RWPE2 (cell line): ENCODE measurements around the gene PEPD.

Source experiments
- ATAC-seq: fragments of 200-7000 bp; cut with Tn5 transposase; 3 replicates; pipeline ENCODE4 v1.9.1; 2021; ENCODE audit warnings: low read depth
- DNase-seq: peaks from one replicate; pipeline ENCODE4 v3.0.0-alpha.2; 2020; ENCODE audit warnings: low spot score
- H3K27ac ChIP-seq: fragments of 450-650 bp; 2 replicates; pipeline ENCODE4 v1.5.1; 2017; ENCODE audit warnings: mild to moderate bottlenecking; ENCODE audit not compliant: poor library complexity, severe bottlenecking
- H3K27me3 ChIP-seq: fragments of 250-450 bp; sonication (Bioruptor Pico); 2 replicates; pipeline ENCODE4 v1.5.1; 2021; ENCODE audit warnings: mild to moderate bottlenecking, moderate library complexity; ENCODE audit not compliant: insufficient read depth, poor library complexity, severe bottlenecking
- H3K36me3 ChIP-seq: fragments of 250-450 bp; sonication (Bioruptor Pico); 2 replicates; pipeline ENCODE4 v1.5.1; 2020; ENCODE audit warnings: low read depth, mild to moderate bottlenecking, moderate library complexity
- H3K4me1 ChIP-seq: fragments of 250-450 bp; sonication (Bioruptor Pico); 2 replicates; pipeline ENCODE4 v1.5.1; 2021; ENCODE audit warnings: mild to moderate bottlenecking, moderate library complexity; ENCODE audit not compliant: insufficient read depth, poor library complexity, severe bottlenecking
- H3K4me3 ChIP-seq: fragments of 250-450 bp; sonication (Bioruptor Pico); 2 replicates; pipeline ENCODE4 v1.5.1; 2021; ENCODE audit warnings: mild to moderate bottlenecking, moderate library complexity; ENCODE audit not compliant: severe bottlenecking
- H3K9me3 ChIP-seq: fragments of 250-450 bp; sonication (Bioruptor Pico); 2 replicates; pipeline ENCODE4 v1.5.1; 2021; ENCODE audit warnings: mild to moderate bottlenecking, moderate library complexity; ENCODE audit not compliant: severe bottlenecking
- TF ChIP-seq, protein P1 (sequence below): fragments of 450-650 bp; IDR thresholded peaks from one replicate; pipeline ENCODE4 v1.5.1; 2017; ENCODE audit warnings: mild to moderate bottlenecking, moderate library complexity; ENCODE audit not compliant: poor library complexity, severe bottlenecking

Gene PEPD

GRCh38 chr19:33409906-33410685 is 111.5 kb downstream of the PEPD start:
- DNase-seq = no peak
- H3K4me1 ChIP-seq = no peaks in the 10 kb centered on the region
- no peaks in the 10 kb centered on the region for H3K9me3 ChIP-seq
- no peak for ATAC-seq
- H3K27ac ChIP-seq = no peak overlapping the region
- TF ChIP-seq, protein P1, sequence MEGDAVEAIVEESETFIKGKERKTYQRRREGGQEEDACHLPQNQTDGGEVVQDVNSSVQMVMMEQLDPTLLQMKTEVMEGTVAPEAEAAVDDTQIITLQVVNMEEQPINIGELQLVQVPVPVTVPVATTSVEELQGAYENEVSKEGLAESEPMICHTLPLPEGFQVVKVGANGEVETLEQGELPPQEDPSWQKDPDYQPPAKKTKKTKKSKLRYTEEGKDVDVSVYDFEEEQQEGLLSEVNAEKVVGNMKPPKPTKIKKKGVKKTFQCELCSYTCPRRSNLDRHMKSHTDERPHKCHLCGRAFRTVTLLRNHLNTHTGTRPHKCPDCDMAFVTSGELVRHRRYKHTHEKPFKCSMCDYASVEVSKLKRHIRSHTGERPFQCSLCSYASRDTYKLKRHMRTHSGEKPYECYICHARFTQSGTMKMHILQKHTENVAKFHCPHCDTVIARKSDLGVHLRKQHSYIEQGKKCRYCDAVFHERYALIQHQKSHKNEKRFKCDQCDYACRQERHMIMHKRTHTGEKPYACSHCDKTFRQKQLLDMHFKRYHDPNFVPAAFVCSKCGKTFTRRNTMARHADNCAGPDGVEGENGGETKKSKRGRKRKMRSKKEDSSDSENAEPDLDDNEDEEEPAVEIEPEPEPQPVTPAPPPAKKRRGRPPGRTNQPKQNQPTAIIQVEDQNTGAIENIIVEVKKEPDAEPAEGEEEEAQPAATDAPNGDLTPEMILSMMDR = no peak
- no peaks in the 10 kb centered on the region for H3K27me3 ChIP-seq
- H3K4me3 ChIP-seq = no peak overlapping the region
- no peaks in the 10 kb centered on the region for H3K36me3 ChIP-seq

GRCh38 chr19:33408538-33409434 is 112.8 kb downstream of the PEPD start:
- H3K4me3 ChIP-seq = no peak overlapping the region
- no peaks in the 10 kb centered on the region for H3K4me1 ChIP-seq
- no peak overlapping the region for H3K27ac ChIP-seq
- H3K9me3 ChIP-seq = no peaks in the 10 kb centered on the region
- no peak for ATAC-seq
- no peak for DNase-seq
- H3K27me3 ChIP-seq = no peaks in the 10 kb centered on the region
- H3K36me3 ChIP-seq = no peaks in the 10 kb centered on the region
- TF ChIP-seq, protein P1 = no peak

DNA sequence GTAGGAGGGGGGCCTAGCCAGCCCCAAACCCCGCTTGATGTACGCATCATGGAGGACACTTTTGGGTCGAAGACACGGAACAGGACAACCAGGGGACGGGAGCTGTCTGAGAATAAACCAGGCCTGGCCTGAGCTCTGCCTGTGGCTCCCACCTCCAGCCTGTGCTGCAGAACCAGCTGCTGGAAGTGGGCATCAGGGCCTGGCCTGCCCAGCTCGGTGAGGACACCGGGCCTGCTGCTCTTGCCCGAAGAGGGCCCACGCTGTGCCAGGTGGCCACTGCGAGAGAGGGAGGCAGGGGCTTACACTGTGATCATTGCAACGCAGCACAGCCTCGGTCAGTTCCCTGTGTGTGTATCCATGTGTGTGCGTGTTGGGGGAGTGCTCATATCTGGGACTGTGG is 113.5 kb downstream of the PEPD start:
- no peak for DNase-seq
- no peak overlapping the region for H3K4me3 ChIP-seq
- TF ChIP-seq, protein P1 = no peak
- H3K4me1 ChIP-seq = no peaks in the 10 kb centered on the region
- no peaks in the 10 kb centered on the region for H3K27me3 ChIP-seq
- H3K27ac ChIP-seq = no peak overlapping the region
- no peaks in the 10 kb centered on the region for H3K9me3 ChIP-seq
- H3K36me3 ChIP-seq = no peaks in the 10 kb centered on the region
- ATAC-seq = no peak

- Histone ChIP-seq H3K27ac (no peak overlapping the region), H3K9me3 (no peaks in the 10 kb centered on the region), H3K27me3 (no peaks in the 10 kb centered on the region), H3K4me1 (no peaks in the 10 kb centered on the region), H3K36me3 (no peaks in the 10 kb centered on the region), H3K4me3 (no peak overlapping the region)
- no peak for ATAC-seq
- DNase-seq = peak; percentile 47
- TF ChIP-seq, protein P1 = no peak
These were observed 113.9 kb downstream of the PEPD start for GRCh38 chr19:33407716-33408115.
